GM21576 (cell line): ENCODE data around the gene SIK1.
"Not testable (repeated sequence)": the region's sequence is repeated elsewhere in the genome, so short reads cannot be mapped to it uniquely, and the experiment has no call there.

Experiments used
- ATAC-seq: cut with Tn5 transposase; IDR thresholded peaks from one replicate; pipeline ENCODE4 v1.9.1; 2021; ENCODE audit warnings: mild to moderate bottlenecking, moderate library complexity; ENCODE audit not compliant: unreplicated experiment

The SIK1 gene

GRCh38 chr21:43398000-43398399 is 28.9 kb downstream of the SIK1 start:
- not testable (repeated sequence) for ATAC-seq

DNA sequence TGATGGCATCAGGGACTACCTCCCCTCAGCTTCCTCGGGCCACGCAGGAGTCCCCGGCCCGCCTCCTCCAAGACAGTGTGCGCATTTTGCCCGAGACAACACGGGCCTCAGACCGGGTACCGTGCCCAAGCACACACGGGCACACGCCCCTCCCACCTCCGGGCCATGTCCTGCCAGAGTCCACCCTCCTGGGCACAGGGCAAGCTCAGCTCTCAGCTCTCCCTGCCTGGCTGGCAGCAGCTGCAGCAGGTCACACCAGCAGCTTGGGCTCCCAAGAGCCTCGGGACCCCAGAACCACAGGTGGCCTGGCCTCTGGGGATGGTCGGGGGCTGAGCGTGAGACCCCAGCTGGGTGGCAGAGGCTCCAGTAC is 29.5 kb downstream of the SIK1 start:
- ATAC-seq, result not testable (repeated sequence)

DNA sequence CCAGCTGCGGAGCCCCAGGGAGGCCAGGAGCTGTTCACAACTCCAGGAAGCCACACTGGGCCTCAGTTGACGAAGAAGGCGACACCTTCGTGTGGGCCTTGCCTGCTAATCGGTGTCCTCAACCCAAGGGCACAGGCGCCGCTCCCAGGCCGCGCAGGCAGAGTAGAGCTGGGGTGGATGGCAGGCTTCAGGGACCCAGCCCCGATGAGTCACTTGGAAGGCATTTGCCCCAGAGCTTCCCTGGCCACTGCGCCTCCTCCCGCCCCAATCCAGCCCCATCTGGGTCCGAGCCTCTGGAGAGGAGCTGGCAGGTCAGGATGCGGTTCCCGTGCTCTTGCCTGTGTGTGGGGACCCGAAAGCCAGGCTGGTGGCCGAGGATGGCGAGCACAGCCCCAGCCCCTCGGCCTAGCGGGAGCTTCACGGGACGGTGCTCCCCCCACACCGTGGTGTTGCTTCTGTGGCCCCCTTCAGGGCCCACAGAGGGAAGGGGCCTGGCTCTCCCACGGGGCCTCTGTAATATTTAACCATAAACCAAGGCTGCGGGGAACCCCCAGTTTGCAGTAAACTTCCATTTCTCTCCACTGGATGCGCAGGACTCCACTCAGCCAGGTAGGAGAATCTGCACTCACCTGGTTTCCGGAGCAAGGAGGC is 30.0 kb downstream of the SIK1 start:
- not testable (repeated sequence) for ATAC-seq

GRCh38 chr21:43383351-43383750 is 43.6 kb downstream of the SIK1 start:
- ATAC-seq, result not testable (repeated sequence)

DNA sequence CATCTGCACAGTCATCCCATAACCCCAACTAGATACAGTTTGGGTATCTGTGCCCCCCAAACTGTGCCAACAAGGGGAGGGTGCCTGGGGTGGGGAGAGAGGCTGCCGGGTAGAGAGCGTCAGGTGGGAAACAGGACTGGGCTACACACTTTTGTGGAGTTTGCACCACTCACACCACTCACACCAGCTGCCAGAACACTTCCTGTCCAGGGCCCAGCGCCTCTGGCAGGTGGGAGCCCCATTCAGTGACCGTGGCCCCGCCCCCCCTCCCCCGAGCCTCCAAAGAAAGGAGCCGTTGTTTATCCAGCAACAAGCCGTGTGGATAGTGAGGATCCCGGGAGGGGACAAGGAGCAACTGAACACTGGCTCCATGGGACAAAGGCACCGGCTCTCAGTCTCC is 44.0 kb downstream of the SIK1 start:
- not testable (repeated sequence) for ATAC-seq

GRCh38 chr21:43380852-43381533 is 45.9 kb downstream of the SIK1 start:
- not testable (repeated sequence) for ATAC-seq

DNA sequence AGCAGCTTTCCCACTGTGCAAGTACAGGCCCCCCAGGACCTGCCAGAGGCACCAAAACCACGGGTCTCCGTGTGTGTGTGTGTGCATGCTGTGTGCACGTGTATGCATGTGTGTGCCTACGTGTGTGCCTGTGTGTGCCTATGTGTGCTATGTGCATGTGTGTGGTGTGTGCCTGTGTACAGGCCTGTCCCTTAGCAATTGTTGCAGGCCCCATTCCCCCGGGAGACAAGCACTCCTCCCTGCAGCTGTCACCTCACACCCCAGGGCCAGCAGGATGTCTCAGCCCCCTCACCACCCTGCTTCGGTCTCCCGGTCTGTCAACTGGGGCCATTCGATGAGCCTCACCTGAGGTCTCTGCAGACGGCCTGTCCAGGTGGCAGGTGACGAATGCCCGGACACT is 46.6 kb downstream of the SIK1 start:
- ATAC-seq, result not testable (repeated sequence)

GRCh38 chr21:43379626-43380122 is 47.3 kb downstream of the SIK1 start:
- ATAC-seq, result not testable (repeated sequence)

DNA sequence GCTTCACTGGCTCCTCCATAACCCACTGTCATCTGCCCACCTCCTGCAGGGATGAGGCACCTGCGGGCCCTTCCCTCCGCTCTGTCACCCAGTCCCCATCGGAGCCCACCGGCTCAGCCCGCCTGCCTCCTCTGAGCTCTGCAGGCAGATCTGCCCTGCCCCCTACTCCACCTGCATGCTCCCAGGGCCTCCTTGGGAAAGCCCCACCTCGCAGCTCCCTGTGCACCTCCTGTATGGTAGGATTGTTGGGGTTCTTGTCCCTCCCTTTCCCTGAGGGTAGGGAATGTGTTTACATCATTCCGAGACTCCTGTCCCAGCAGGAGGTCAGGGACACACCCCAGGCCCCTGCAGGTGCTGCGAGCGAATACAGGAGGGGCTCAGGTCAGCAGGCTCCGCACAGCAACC is 50.5 kb downstream of the SIK1 start:
- ATAC-seq, result no peak

DNA sequence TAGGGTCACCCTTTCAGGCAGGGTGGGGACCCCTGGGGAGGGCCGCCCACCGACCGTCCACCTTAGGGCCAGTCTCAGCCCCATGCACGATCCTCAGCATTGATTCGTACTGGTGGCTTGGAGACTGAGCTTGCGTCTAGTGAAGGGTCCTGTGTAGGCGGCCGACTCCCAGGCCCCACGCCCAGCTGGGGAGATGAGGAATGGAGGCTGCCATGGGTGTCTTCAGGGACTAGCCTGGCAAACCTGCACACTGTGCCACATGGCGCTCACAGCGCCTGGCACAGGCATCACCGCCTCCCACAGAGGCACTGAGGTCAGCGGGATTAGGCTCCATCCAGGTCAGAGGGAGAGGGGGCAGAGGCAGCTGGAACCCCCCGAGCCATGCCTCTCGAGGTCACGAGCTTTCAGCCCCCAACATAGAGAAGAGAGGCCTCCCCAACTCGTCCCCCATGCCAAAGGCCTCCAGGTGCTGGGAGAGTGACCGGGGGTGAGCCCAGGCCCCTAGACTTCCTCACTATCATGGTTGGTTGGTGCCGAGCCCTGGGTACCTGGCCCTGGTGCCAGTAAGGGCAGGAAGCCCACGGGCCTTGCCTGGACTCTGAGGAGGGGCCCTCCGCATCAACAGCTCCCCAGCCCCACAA is 51.0 kb downstream of the SIK1 start:
- no peak for ATAC-seq

DNA sequence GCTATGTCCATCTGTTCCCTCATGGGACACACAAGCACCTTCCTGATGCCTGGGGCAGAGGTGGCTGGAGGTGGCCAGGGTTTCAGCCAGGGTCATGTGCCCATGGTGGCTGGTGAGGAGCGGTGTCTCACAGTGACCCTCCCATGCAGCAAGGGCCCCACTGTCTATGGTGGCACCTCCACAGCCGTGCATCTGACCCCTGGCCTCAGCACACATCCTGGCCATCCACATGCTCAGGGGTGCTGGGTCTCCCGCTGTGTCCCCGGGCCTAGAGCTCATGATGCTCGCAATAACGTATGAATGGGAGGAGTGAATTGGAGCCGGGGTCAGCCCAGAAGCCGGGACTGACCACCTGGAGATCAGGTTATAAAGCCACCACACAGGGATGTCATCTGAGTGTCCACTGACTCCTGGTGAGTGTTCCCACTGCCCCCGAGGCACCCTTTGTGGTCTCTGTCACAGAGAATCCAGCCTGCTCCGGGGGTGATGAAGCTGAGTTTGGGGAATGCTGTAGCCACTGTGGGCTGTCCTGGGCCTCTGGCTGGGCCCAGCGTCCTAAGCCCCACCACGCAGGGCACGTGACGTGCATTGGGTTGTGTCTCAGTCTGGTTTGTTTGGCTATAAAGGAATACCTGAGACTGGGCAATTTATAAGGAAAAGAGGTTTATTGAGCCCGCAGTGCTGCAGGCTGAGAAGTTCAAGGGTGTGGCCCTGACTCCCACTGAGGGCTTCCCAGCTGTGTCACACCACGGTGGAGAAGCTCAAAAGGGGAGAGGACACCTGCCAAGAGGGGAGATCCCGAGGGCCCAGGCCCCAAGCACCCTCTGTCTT is 51.7 kb downstream of the SIK1 start:
- no peak for ATAC-seq

DNA sequence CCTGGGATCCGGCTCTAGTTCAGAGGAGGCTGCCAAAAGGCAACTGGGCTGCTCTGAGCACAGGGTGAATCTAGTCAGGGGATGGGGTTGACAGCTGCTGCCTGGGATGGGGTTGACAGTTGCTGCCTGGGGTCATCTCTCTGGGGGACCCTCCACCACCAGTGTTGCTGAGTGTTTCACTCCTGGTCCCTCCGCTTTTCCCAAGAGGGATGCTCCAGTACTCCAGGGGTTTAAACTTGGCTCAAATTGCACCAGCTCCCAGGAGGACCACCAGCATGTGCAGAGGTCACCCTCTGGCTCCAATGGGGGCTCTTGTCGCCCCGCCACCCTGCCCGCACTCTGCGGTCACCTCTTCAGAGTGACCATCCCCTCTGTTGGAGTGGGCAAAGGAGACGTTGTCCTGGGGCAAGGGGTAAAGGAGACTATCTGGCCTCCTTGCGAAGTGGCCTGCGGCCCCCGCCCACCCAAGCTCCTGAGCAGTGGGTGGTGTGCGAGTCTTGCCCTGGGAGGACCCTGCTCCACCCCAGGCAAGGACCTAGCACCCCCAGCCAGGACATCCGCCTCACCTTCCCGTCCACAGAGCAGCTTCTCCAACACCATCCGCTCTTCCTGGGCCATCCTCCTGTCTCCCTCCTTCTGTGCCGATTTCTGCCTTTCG is 52.6 kb downstream of the SIK1 start:
- no peak for ATAC-seq

GRCh38 chr21:43373362-43374227 is 53.3 kb downstream of the SIK1 start:
- ATAC-seq, result no peak

DNA sequence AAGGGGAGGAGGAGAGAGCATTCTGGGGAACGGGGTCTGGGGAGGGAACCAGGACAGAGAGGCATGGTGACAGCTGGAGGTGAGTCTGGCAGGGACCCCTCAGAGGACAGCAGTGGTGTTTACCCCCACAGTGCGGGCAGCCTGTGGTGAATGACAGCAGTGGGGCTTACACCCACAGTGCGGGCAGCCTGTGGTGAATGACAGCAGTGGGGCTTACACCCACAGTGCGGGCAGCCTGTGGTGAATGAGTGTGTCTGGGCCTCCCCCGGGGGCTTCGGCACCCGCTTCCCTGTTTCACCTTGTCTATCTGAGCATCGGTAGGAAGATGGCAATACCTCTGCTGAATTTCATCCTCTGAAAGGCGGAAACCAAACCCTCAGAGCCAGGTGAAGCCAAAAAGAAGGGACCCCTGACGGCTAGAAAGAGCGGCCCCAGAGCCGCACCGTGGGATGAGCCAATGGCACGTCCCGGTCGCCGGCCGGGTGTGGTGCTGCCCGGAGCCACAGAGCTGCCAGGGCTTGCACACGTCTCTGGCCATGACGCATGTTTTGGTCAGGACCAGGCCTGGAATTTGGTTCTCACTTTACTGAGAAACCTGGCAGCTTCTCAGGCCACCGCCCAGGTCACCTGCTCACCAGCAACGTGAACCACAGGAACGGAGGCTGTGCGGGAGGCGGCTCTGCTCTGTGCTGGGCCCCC is 54.1 kb downstream of the SIK1 start:
- no peak for ATAC-seq

GRCh38 chr21:43371786-43372185 is 55.1 kb downstream of the SIK1 start:
- ATAC-seq, result no peak

DNA sequence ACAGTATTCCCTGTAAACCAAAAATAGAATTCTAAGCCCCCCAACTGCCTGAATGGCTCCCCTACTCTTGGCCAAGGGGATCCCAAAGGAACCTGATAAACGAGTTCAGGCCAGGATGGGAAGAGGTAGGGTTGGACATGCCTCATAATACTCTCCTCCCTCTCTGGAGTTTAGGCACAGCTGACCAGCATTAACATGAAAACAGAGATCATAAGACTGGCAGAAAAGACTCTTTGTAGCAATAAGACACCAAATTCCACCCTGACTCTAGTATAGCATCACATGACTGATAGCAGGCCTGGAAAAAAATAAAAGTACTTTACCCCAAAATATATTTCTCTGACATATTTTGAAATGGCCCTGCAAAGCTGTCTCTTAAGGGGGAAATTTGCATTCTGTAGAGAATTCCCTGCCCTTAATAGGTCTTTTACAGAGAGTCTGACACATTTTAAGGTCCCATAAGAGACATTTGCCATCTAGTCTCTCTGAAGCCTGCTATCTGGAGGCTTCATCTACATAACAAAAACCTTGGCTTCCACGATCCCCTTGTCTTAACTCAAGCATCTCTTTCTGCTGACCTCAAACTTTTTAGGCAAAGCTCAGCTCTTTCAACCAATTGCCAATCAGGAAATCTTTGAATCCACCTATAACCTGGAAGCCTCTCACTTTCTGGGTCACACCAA is 55.9 kb downstream of the SIK1 start:
- ATAC-seq, result no peak

GRCh38 chr21:43370091-43370658 is 56.8 kb downstream of the SIK1 start:
- no peak for ATAC-seq

- no peak for ATAC-seq
These were observed 57.3 kb downstream of the SIK1 start for GRCh38 chr21:43369596-43370090.
